ENCODE results near the gene BCAR1. TPM values are rescaled to one million over a fixed set of nuclear protein-coding genes. Genes with fewer than 3 reads are reported as not detected.

The BCAR1 gene
- polyA plus RNA-seq, 1 donor from 2014 or later = 39.1 TPM

- Histone ChIP-seq H3K9me2 (ENCODE audit: insufficient read depth, low read length) (no peaks in the 10 kb centered on the region), H3K36me3 (ENCODE audit: insufficient read depth, low read length) (no peaks in the 10 kb centered on the region), H3K79me2 (replicated peaks; ENCODE audit: insufficient read depth, low read length) (no peaks in the 10 kb centered on the region), H3K27ac (ENCODE audit: low read length) (no peak overlapping the region), H3K9ac (ENCODE audit: low read length) (no peak overlapping the region), H4K20me1 (ENCODE audit: insufficient read depth) (no peaks in the 10 kb centered on the region), H3K27me3 (ENCODE audit: insufficient read depth, low read depth, low read length) (no peaks in the 10 kb centered on the region), H3K4me2 (ENCODE audit: low read length) (no peak overlapping the region), H3K9me3 (ENCODE audit: low read length) (no peaks in the 10 kb centered on the region), H3F3A (ENCODE audit: insufficient read depth, low read length, poor library complexity, severe bottlenecking) (no peaks in the 10 kb centered on the region), H2AFZ (ENCODE audit: low read depth, low read length) (no peak overlapping the region), H3K4me3 (ENCODE audit: low read length) (no peak overlapping the region)
- TF ChIP-seq CTCF (IDR thresholded peaks at IDR 0.05; ENCODE audit: poor library complexity, severe bottlenecking) (no peak), EP300 (conservative IDR thresholded peaks at IDR 0.05; ENCODE audit: poor library complexity, severe bottlenecking) (no peak), RAD21 (conservative IDR thresholded peaks at IDR 0.05) (no peak), SMC3 (conservative IDR thresholded peaks at IDR 0.05; ENCODE audit: poor library complexity) (no peak), REST (IDR thresholded peaks at IDR 0.05; ENCODE audit: borderline replicate concordance) (no peak), MXI1 (conservative IDR thresholded peaks at IDR 0.05; ENCODE audit: poor library complexity, severe bottlenecking) (no peak), EZH2 (IDR thresholded peaks at IDR 0.05; ENCODE audit: borderline replicate concordance, insufficient read depth, low read length, poor library complexity, severe bottlenecking) (no peak), POLR2AphosphoS5 (IDR thresholded peaks at IDR 0.05) (no peak), TAF1 (IDR thresholded peaks at IDR 0.05; ENCODE audit: low read depth) (no peak)
These were observed 42.4 kb downstream of the BCAR1 start for GRCh38 chr16:75208861-75209505.

DNA sequence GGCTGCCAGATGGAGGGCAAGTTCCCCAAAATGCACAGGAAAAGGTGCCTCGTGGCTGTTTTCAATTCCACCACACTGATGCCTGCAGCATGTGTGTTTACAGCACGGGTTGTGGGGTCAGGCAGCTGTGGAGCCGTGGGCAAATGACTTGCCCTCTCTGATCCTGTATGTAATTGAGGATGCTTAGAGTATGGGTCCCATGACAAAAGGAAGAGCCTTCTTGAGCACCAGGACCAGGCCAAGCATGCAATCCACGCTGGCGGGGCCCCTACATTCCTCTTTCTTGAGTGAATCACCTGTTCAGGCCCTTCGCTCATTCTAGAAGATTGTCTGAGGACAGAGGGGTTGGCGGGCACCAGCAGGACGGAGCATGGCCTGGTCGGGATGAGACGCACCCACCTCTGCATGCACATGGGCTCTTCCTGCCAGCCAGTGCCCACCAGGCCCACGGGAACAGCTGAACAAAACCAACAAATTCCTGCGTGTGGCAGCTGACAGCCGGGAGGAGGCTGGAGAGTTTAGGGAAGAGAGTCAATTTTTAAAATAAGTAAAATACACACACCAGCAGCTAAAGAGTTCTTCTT is 43.1 kb downstream of the BCAR1 start:
- Histone ChIP-seq H4K20me1 (ENCODE audit: insufficient read depth) (no peaks in the 10 kb centered on the region), H3K4me2 (ENCODE audit: low read length) (no peak overlapping the region), H3F3A (ENCODE audit: insufficient read depth, low read length, poor library complexity, severe bottlenecking) (no peaks in the 10 kb centered on the region), H3K27me3 (ENCODE audit: insufficient read depth, low read depth, low read length) (no peaks in the 10 kb centered on the region), H3K4me3 (ENCODE audit: low read length) (no peak overlapping the region), H3K27ac (ENCODE audit: low read length) (no peak overlapping the region), H3K9me2 (ENCODE audit: insufficient read depth, low read length) (no peaks in the 10 kb centered on the region), H3K79me2 (replicated peaks; ENCODE audit: insufficient read depth, low read length) (no peaks in the 10 kb centered on the region), H3K36me3 (ENCODE audit: insufficient read depth, low read length) (no peaks in the 10 kb centered on the region), H3K9ac (ENCODE audit: low read length) (no peak overlapping the region), H2AFZ (ENCODE audit: low read depth, low read length) (no peak overlapping the region), H3K9me3 (ENCODE audit: low read length) (no peaks in the 10 kb centered on the region)
- TF ChIP-seq MXI1 (conservative IDR thresholded peaks at IDR 0.05; ENCODE audit: poor library complexity, severe bottlenecking) (no peak), POLR2AphosphoS5 (IDR thresholded peaks at IDR 0.05) (no peak)

Measured in neural cell (in vitro differentiated cells).